GM21717 (cell line): ENCODE data around the gene TRPC1.
"Not testable (repeated sequence)": the region's sequence is repeated elsewhere in the genome, so short reads cannot be mapped to it uniquely, and the experiment has no call there.

Experiments
- ATAC-seq: cut with Tn5 transposase; IDR thresholded peaks from one replicate; pipeline ENCODE4 v1.9.1; 2021; ENCODE audit warnings: mild to moderate bottlenecking, moderate library complexity; ENCODE audit not compliant: unreplicated experiment

The TRPC1 gene

GRCh38 chr3:142750531-142750930 is 26.7 kb downstream of the TRPC1 start:
- not testable (repeated sequence) for ATAC-seq

DNA sequence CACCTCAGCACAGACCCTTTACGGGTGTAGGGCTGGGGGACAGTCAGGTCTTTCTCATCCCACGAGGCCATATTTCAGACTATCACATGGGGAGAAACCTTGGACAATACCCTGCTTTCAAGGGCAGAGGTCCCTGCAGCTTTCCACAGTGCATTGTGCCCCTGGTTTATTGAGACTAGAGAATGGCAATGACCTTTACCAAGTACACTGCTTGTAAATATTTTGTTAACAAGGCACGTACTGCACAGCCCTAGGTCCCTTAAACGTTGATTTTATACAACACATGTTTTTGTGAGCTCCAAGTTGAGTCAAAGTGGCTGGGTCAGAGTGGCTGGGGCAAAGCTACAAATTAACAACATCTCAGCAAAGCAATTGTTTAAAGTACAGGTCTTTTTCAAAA is 28.8 kb downstream of the TRPC1 start:
- not testable (repeated sequence) for ATAC-seq

- no peak for ATAC-seq
These were observed 30.7 kb downstream of the TRPC1 start for GRCh38 chr3:142754494-142754893.

- ATAC-seq: no peak
These were observed 44.5 kb downstream of the TRPC1 start for GRCh38 chr3:142768338-142768737.

- ATAC-seq: no peak
These were observed 54.1 kb downstream of the TRPC1 start for GRCh38 chr3:142777927-142778326.

DNA sequence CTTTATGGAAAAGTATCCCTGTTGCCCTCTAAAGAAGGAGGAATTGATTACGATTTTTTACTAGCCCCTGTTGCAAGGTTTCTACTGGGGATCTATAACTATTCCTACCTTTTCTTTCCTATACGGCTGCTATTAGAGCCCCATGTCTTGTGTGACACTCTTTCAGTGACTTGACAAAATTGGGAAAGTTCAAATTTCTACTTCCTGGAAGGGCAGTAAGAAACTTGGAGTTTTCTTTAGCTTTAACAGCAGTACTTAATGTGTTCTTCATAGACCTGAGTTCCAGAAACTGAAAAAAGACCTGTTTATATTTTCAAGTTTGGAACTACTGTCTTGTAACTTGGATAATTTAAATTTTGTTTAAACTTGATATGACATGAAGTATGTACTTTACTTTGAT is 54.7 kb downstream of the TRPC1 start:
- no peak for ATAC-seq

DNA sequence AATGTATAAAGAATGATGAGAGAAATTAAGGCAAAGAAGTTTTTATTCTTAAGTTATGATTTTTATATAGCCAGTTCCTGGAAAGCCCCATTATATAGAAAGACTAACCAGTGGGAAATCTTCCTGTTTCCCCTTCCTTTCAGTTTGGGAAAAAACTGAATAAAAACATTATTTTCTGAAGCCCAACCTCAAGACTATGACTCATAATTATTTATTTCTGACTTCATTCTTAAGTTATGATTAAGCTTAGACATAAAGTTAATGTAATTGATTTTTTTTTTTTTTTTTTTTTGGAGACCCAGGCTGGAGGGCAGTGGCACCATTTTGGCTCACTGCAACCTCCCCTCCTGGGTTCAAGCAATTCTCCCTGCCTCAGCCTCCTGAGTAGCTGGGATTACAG is 55.8 kb downstream of the TRPC1 start:
- ATAC-seq: no peak

GRCh38 chr3:142782616-142783015 is 58.8 kb downstream of the TRPC1 start:
- no peak for ATAC-seq

DNA sequence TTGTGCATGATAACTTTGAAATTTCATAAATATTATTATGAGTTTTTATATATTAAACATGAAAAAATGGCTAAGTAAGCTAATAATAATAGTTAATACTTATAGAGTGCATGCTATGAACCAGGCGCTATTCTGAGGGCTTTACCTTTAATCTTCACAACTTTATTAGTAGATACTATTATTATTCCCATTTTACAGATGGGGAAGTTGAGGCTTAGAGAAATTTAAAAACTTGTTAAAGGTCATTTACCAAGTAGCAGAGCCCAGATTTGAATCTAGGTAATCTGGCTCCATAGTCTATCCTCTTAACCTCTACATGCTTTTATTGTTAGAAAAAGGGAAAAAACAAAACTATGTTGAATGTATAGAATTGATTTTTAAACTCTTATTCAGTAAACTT is 60.4 kb downstream of the TRPC1 start:
- no peak for ATAC-seq

- ATAC-seq: no peak
These were observed 62.2 kb downstream of the TRPC1 start for GRCh38 chr3:142785996-142786395.

DNA sequence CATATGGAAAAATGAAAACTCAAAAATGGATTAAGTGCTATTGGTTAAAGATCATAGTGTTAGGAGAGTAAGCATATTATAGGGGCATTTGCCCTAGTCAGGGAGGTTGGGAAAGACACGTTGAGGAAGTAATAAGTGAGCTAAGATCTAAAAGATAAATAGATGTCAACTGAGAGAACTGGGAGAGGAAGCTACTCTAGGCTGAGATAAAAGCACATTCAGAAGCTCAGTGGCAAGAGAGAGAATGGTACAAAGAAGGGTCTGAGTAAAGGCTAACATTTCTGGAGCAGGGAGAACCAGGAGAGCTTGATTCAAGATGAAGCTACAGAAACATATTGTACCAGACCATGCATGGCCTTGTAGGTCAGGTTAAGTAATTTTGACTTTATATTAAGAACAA is 63.9 kb downstream of the TRPC1 start:
- no peak for ATAC-seq

DNA sequence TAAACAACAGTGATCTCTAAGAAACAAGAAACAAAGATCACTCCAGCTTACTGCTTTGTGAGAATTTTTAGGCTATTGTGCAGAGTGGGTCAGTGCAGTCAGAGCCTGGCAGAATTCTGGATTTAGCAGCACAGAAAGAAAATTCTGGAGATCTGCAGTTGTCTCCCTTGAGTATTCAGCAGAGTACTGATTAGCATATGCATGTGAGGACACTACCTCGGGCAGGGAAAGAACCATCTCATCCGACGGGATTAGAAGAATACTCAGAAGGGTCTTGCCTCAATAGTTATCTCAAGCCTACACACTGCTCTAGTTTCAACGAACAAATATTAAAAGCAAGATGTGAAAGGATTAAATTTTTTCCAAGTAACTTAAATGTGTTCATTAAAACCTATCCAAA is 70.7 kb downstream of the TRPC1 start:
- ATAC-seq: no peak

DNA sequence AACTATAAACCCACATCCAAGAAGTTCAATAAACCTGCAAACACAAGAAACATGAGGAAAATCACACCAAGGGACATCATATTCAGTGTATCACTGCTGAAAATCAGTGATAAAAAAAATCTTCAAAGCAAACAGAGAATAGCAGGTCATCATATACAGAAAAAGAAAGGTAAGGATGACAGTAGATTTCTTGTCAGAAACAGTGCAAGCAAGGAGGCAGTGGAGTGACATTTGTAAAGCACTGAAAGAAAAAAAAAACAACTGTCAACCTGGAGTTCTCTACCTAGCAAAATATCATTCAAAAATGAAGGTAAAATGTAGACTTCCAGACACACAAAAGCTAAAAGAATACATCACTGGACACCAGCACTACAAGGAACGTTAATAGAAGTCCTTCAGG is 71.5 kb downstream of the TRPC1 start:
- ATAC-seq: no peak

DNA sequence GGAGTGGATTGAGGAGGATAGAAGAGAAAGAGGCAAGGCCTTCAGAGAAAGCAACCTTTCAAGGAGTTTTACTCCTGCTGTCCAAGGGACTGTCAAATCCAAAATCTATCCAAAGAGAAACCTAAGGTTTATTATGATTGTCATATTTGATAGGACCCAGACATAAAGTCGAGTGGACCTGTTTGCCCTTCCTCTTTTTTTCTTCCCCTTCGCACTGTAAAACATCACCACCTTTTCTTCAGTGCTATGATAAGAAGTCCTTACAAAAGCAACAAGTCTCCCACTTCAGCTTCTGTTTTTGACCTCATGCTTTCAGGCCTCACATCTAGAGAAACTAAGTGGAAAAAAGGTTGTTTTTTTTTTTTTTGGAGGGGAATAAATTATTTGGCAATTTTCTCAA is 73.0 kb downstream of the TRPC1 start:
- ATAC-seq: no peak

- no peak for ATAC-seq
These were observed 77.9 kb downstream of the TRPC1 start for GRCh38 chr3:142801746-142802145.

- no peak for ATAC-seq
These were observed 79.1 kb downstream of the TRPC1 start for GRCh38 chr3:142802891-142803290.

GRCh38 chr3:142808103-142808917 is 84.5 kb downstream of the TRPC1 start:
- no peak for ATAC-seq

- ATAC-seq: no peak
These were observed 85.4 kb downstream of the TRPC1 start for GRCh38 chr3:142809259-142809658.

GRCh38 chr3:142815803-142816202 is 92.0 kb downstream of the TRPC1 start:
- no peak for ATAC-seq

- no peak for ATAC-seq
These were observed 93.5 kb downstream of the TRPC1 start for GRCh38 chr3:142817356-142817755.

GRCh38 chr3:142817897-142818296 is 94.1 kb downstream of the TRPC1 start:
- no peak for ATAC-seq

DNA sequence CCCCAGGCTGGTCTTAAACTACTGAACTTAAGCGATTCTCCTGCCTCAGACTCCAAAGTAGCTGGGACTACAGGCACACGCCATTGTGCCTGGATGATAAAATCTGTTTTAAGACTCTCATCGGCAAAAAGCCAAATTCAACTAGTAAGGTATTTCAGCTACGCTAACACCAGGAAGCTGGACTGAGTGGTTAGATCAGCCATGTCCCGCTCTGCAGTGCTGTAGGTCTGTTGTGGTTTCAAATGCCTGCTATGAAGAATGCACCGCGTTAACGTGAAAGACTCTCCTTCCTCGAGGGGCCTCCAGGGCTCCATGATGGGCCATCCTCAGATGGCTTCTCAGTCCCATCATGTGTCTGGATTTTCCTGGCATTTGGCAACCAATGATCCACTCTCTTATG is 94.8 kb downstream of the TRPC1 start:
- ATAC-seq: no peak

GRCh38 chr3:142819179-142819578 is 95.3 kb downstream of the TRPC1 start:
- no peak for ATAC-seq
